ENCODE results near the gene SRGAP1. TPM values are rescaled to one million over a fixed set of nuclear protein-coding genes. Genes with fewer than 3 reads are reported as not detected.

Gene SRGAP1
- total RNA-seq, 2 experiments from 2014 or later: 0.02 TPM; not detected in 1

DNA sequence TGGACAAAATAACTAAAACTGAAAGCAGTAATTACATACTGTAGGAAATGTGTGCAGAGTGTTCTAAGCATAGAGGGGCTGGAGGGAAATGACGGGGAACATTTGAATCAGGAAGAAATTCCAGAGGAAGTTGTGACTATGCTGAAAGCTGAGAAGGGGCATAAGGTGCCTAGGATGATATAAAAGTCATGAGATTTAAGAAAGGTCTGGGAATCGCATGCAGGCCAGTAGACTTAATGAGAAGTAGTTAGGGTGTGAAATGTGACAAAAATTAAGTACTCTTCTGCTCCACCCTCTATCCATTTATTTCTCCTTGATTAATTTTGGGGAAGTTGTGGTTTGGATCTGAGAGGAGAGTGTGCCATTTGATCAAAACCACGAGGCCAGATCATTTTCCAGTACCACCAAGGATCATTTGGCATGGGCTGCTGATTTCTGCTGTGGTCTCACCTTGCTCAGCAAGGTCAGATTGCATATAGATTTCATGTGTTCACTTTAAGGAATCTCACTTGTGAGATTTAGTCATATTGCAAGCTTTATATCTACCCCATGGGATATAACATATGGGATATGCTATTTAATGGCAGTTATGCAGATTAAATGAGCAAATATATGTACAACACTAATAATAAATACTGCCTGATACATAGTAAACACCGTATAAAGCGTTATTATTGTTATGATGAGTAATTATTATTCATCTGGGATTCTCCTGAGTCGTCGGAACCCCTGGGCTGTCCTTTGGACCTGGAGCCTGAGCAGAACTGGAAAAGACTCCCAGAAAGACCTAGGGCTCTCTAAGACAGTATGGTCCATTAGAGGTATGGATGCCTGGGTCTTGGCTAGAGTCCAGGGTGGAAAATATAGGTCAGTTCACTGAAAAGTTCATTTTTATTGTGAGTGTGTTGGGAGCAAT lies 72.3 kb downstream of the SRGAP1 start:
- CTCF ChIA-PET: no interaction called here
- H3K27me3 Mint-ChIP-seq (ENCODE audit: low read depth): no peaks in the 10 kb centered on the region
- H3K4me1 Mint-ChIP-seq (ENCODE audit: low read depth): no peaks in the 10 kb centered on the region
- intact Hi-C loops (cut with micrococcal nuclease): no loop called here
- H3K9me3 Mint-ChIP-seq: no peaks in the 10 kb centered on the region
- no peaks in the 10 kb centered on the region for H3K36me3 Mint-ChIP-seq (ENCODE audit: low read depth)
- no peak for DNase-seq
- no peak overlapping the region for H3K27ac Mint-ChIP-seq
- no peak overlapping the region for H3K4me3 Mint-ChIP-seq

DNA sequence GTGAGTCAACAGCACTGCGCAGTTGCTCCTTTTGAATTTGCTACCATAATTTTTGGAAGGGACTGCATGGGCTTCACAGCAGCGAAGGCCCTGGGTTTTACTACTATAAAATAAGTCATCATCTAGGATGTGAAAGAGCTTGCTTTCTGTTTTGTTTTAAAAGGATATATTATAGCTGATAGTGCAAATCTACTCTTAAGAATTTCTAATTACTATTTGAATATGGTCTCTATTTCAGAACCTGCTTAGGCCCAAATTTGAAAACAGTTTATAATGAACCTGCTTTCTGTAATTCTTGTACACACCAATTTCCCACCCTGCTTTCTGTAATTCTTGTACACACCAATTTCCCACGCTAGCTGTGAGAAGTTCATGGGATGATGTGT lies 73.0 kb downstream of the SRGAP1 start:
- intact Hi-C loops (cut with micrococcal nuclease): no loop called here
- Mint-ChIP-seq H3K27ac (no peak overlapping the region), H3K4me3 (no peak overlapping the region), H3K9me3 (no peaks in the 10 kb centered on the region), H3K27me3 (ENCODE audit: low read depth) (no peaks in the 10 kb centered on the region), H3K4me1 (ENCODE audit: low read depth) (no peaks in the 10 kb centered on the region), H3K36me3 (ENCODE audit: low read depth) (no peaks in the 10 kb centered on the region)
- no peak for DNase-seq
- CTCF ChIA-PET: no interaction called here

DNA sequence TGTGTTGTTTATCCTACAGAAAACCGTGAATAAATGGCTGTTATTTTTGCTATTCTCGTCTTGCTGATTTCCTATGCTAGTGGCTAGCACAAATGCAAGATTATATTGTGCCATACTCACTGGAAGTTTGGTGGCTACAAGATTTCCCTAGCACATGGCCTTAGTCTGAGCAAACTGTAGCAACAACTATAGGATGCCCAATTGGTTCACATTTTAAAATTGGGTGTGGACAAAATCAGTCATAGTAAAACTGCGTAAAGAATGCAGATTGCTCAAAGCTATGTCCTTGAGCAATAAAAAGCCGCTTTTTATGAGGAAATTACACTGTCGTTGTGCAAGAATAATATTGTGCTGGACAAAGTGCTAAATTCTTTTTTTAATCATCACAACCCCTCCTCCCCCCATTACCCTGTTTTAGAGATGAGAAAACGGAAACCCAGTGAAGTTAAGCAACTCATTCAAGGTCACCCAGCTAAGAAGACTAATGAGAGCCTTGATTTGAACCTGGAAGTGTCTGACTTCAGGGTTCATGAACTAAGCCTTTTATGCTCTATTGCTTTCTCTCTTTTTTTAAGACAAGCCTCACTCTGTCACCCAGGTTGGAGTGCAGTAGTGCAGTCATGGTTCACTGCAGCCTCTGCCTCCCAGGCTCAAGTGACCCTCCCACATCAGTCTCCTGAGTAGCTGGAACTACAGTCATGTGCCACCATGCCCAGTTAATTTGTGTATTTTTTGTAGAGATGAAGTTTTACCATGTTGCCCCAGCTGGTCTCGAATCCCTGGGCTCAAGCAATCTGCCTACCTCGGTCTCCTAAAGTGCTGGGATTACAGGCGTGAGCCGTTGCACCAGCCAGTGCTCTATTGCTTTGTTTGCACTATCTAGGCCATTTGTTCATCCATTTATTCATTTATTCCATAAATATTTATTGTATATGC lies 73.6 kb downstream of the SRGAP1 start:
- H3K27me3 Mint-ChIP-seq (ENCODE audit: low read depth): no peaks in the 10 kb centered on the region
- CTCF ChIA-PET: no interaction called here
- no peak overlapping the region for H3K4me3 Mint-ChIP-seq
- H3K4me1 Mint-ChIP-seq (ENCODE audit: low read depth): no peaks in the 10 kb centered on the region
- DNase-seq: no peak
- H3K36me3 Mint-ChIP-seq (ENCODE audit: low read depth): no peaks in the 10 kb centered on the region
- intact Hi-C loops (cut with micrococcal nuclease): no loop called here
- H3K27ac Mint-ChIP-seq: no peak overlapping the region
- no peaks in the 10 kb centered on the region for H3K9me3 Mint-ChIP-seq

- Mint-ChIP-seq H3K27me3 (ENCODE audit: low read depth) (no peaks in the 10 kb centered on the region), H3K4me3 (no peak overlapping the region), H3K4me1 (ENCODE audit: low read depth) (no peaks in the 10 kb centered on the region), H3K27ac (no peak overlapping the region), H3K36me3 (ENCODE audit: low read depth) (no peaks in the 10 kb centered on the region), H3K9me3 (no peaks in the 10 kb centered on the region)
- no peak for DNase-seq
- CTCF ChIA-PET: no interaction called here
- intact Hi-C loops (cut with micrococcal nuclease): no loop called here
Observed at GRCh38 chr12:63918800-63919300, 74.3 kb downstream of the SRGAP1 start.

DNA sequence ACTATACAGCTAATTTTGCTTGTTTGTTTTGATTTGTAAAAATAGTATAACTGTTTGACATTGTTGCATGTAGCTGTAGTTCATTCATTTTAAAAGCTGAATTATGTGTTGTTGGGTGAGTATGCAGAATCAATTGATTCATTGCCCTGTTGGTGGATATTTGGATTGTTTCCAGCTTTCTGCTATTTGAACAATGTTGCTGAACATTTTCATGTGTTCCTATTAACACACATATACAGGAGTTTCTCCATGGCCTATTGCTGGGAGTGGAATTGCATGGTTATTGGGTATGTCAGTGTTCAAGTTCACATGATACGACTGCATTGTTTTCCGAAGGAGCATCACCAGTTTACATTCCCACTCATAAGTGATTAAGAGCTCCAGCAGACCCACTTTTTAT lies 75.3 kb downstream of the SRGAP1 start:
- CTCF ChIA-PET: interaction anchor here (0.7 kb wide), 2 partner anchors 18 to 441 kb away, joined by 3 to 4 read pairs; no protein-coding TSS in a partner anchor

GRCh38 chr12:63921157-63921556 lies 76.7 kb downstream of the SRGAP1 start:
- Mint-ChIP-seq H3K9me3 (no peaks in the 10 kb centered on the region), H3K27me3 (ENCODE audit: low read depth) (no peaks in the 10 kb centered on the region), H3K27ac (no peak overlapping the region), H3K4me3 (no peak overlapping the region), H3K4me1 (ENCODE audit: low read depth) (no peaks in the 10 kb centered on the region), H3K36me3 (ENCODE audit: low read depth) (no peaks in the 10 kb centered on the region)
- intact Hi-C loops (cut with micrococcal nuclease): no loop called here
- no peak for DNase-seq
- CTCF ChIA-PET: no interaction called here

More for the DNA sequence above, 75.3 kb downstream of the SRGAP1 start:
- no peaks in the 10 kb centered on the region for H3K27me3 Mint-ChIP-seq (ENCODE audit: low read depth)
- H3K4me1 Mint-ChIP-seq (ENCODE audit: low read depth): no peaks in the 10 kb centered on the region
- no peak overlapping the region for H3K4me3 Mint-ChIP-seq
- intact Hi-C loops (cut with micrococcal nuclease): no loop called here
- no peaks in the 10 kb centered on the region for H3K36me3 Mint-ChIP-seq (ENCODE audit: low read depth)
- no peak for DNase-seq
- H3K27ac Mint-ChIP-seq: no peak overlapping the region
- no peaks in the 10 kb centered on the region for H3K9me3 Mint-ChIP-seq

GRCh38 chr12:63922474-63922873 lies 78.0 kb downstream of the SRGAP1 start:
- intact Hi-C loops (cut with micrococcal nuclease): no loop called here
- Mint-ChIP-seq H3K9me3 (no peaks in the 10 kb centered on the region), H3K27me3 (ENCODE audit: low read depth) (no peaks in the 10 kb centered on the region), H3K27ac (no peak overlapping the region), H3K4me1 (ENCODE audit: low read depth) (no peaks in the 10 kb centered on the region), H3K4me3 (no peak overlapping the region), H3K36me3 (ENCODE audit: low read depth) (no peaks in the 10 kb centered on the region)
- DNase-seq: no peak
- CTCF ChIA-PET: no interaction called here

GRCh38 chr12:63924781-63925180 lies 80.3 kb downstream of the SRGAP1 start:
- intact Hi-C loops (cut with micrococcal nuclease): no loop called here
- CTCF ChIA-PET: no interaction called here
- Mint-ChIP-seq H3K36me3 (ENCODE audit: low read depth) (no peaks in the 10 kb centered on the region), H3K27ac (no peak overlapping the region), H3K4me3 (no peak overlapping the region), H3K27me3 (ENCODE audit: low read depth) (no peaks in the 10 kb centered on the region), H3K9me3 (no peaks in the 10 kb centered on the region), H3K4me1 (ENCODE audit: low read depth) (no peaks in the 10 kb centered on the region)
- no peak for DNase-seq

DNA sequence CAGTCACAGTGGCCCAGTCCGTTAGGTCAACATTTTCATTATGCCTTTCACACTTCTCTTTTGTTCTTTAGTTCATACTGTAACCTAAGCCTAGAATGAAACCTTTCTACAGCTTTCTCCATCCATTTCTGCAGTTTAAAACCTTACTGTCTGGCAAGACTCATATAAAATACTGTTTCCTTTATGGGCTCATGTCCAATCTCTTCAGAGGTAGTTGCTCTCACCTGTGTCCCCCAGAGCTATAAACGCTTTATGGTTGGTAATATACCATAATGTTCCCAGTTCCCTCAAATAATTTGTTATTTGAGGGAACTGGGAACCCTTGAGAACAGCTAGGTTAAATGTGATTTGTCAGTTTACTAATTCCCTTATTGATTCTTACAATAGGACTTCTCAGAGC lies 83.0 kb downstream of the SRGAP1 start:
- Mint-ChIP-seq H3K27me3 (ENCODE audit: low read depth) (peaks cover 2% of the 10 kb centered on the region), H3K4me3 (no peak overlapping the region), H3K9me3 (no peaks in the 10 kb centered on the region), H3K4me1 (ENCODE audit: low read depth) (no peaks in the 10 kb centered on the region), H3K36me3 (ENCODE audit: low read depth) (no peaks in the 10 kb centered on the region), H3K27ac (no peak overlapping the region)
- intact Hi-C loops (cut with micrococcal nuclease): no loop called here
- DNase-seq: no peak
- CTCF ChIA-PET: interaction anchor here (1.3 to 1.4 kb wide), 2 partner anchors 16 to 28 kb away, joined by 4 to 6 read pairs; no protein-coding TSS in a partner anchor

GRCh38 chr12:63928305-63928704 lies 83.8 kb downstream of the SRGAP1 start:
- no peaks in the 10 kb centered on the region for H3K4me1 Mint-ChIP-seq (ENCODE audit: low read depth)
- intact Hi-C loops (cut with micrococcal nuclease): no loop called here
- no peaks in the 10 kb centered on the region for H3K36me3 Mint-ChIP-seq (ENCODE audit: low read depth)
- H3K27me3 Mint-ChIP-seq (ENCODE audit: low read depth): peaks cover 2% of the 10 kb centered on the region
- H3K27ac Mint-ChIP-seq: no peak overlapping the region
- no peak for DNase-seq
- H3K4me3 Mint-ChIP-seq: no peak overlapping the region
- CTCF ChIA-PET: interaction anchor here (1.3 to 1.4 kb wide), 2 partner anchors 15 to 27 kb away, joined by 4 to 6 read pairs; no protein-coding TSS in a partner anchor
- no peaks in the 10 kb centered on the region for H3K9me3 Mint-ChIP-seq

DNA sequence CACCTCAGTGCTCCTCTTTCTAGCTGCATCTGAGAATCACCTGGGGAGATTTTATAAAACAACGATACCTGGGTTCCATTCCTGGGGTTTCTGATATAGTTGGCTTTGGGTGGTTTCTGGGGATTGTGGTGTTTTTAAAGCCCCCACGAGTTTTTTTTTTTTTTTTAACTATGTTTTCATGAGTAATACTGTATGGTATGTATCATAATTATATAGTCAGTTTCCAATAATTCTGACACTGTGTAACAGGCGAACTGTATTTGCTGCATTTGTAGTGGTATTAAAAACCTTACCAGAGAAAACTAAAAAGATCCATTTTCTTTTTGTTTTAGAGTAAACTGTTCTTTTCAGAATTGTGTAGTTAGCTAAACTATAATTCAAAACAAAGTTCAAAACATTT lies 84.9 kb downstream of the SRGAP1 start:
- no peaks in the 10 kb centered on the region for H3K9me3 Mint-ChIP-seq
- CTCF ChIA-PET: no interaction called here
- intact Hi-C loops (cut with micrococcal nuclease): no loop called here
- no peaks in the 10 kb centered on the region for H3K4me1 Mint-ChIP-seq (ENCODE audit: low read depth)
- no peaks in the 10 kb centered on the region for H3K36me3 Mint-ChIP-seq (ENCODE audit: low read depth)
- H3K27me3 Mint-ChIP-seq (ENCODE audit: low read depth): peaks cover 2% of the 10 kb centered on the region
- H3K4me3 Mint-ChIP-seq: no peak overlapping the region
- no peak overlapping the region for H3K27ac Mint-ChIP-seq
- DNase-seq: no peak

GRCh38 chr12:63930971-63931370 lies 86.5 kb downstream of the SRGAP1 start:
- CTCF ChIA-PET: no interaction called here
- Mint-ChIP-seq H3K4me1 (ENCODE audit: low read depth) (no peaks in the 10 kb centered on the region), H3K9me3 (no peaks in the 10 kb centered on the region), H3K4me3 (no peak overlapping the region), H3K27me3 (ENCODE audit: low read depth) (peaks cover 5% of the 10 kb centered on the region), H3K27ac (no peak overlapping the region), H3K36me3 (ENCODE audit: low read depth) (no peaks in the 10 kb centered on the region)
- no peak for DNase-seq
- intact Hi-C loops (cut with micrococcal nuclease): no loop called here
